A549 treated with CpdA at 1 μM for 4 hours (cell line): ENCODE results near the gene DLD. TPM values are rescaled to one million over a fixed set of nuclear protein-coding genes. Genes with fewer than 3 reads are reported as not detected.

Source experiments
- total RNA-seq: library from RNA; stranded (reverse); fragments of 200-300 nt; extraction: Qiagen RNA extraction; gene quantifications from 5 replicates; pipeline ENCODE4 v1.2.3, GENCODE V29; 2022; ENCODE audit warnings: low read depth

DLD gene
- 89.6 to 123 TPM (median 92.6 TPM) in 5 replicates for total RNA-seq

GRCh38 chr7:107890962-107891635 lies at the start of gene DLD:
TSS of gene DLD (plus strand) at chr7:107891183. CDS start at chr7:107891251, 68 bp downstream.

Other genes with a start within 250 kb of the DLD start
- 0.08 to 0.12 TPM (median 0.09 TPM) in 4 of 5 replicates, not detected in the other for gene SLC26A4, start 230.4 kb upstream of the DLD start, total RNA-seq
- gene CBLL1, start 147.0 kb upstream of the DLD start, total RNA-seq: 28.9 to 61.1 TPM (median 31.0 TPM) in 5 replicates
- not detected in 5 replicates for gene SLC26A3, start 88.0 kb upstream of the DLD start, total RNA-seq
- 118 to 182 TPM (median 130 TPM) in 5 replicates for gene LAMB1, start 112.0 kb downstream of the DLD start, total RNA-seq
- 0.10 to 0.31 TPM (median 0.16 TPM) in 5 replicates for gene LAMB4, start 239.2 kb downstream of the DLD start, total RNA-seq